HTERT RPE-1 (cell line): ENCODE measurements around the gene RNU1-1.
"Not testable (repeated sequence)": the region's sequence is repeated elsewhere in the genome, so short reads cannot be mapped to it uniquely, and the experiment has no call there.

ENCODE experiments used
- in situ Hi-C: fragments of 300-500 bp; cut with MboI; formaldehyde crosslinking; loops from 4 replicates; pipeline ENCODE4 v1.14.3; 2020; ENCODE audit warnings: low sequenced_read_pairs

The RNU1-1 gene

GRCh38 chr1:16514107-16515055 is at the start of gene RNU1-1:
Gene RNU1-1 (minus strand): TSS chr1:16514285.
- in situ Hi-C loops: not testable (repeated sequence)

GRCh38 chr1:16561035-16561434 is 47.0 kb upstream of the RNU1-1 start:
- in situ Hi-C loops: not testable (repeated sequence)

GRCh38 chr1:16560498-16560897 is 46.4 kb upstream of the RNU1-1 start:
- in situ Hi-C loops: not testable (repeated sequence)

- in situ Hi-C loops: not testable (repeated sequence)
Observed at GRCh38 chr1:16559688-16560087, 45.6 kb upstream of the RNU1-1 start.

- in situ Hi-C loops: not testable (repeated sequence)
Observed at GRCh38 chr1:16557034-16557433, 42.9 kb upstream of the RNU1-1 start.

- in situ Hi-C loops: not testable (repeated sequence)
Observed at GRCh38 chr1:16553244-16553643, 39.2 kb upstream of the RNU1-1 start.

- in situ Hi-C loops: not testable (repeated sequence)
Observed at GRCh38 chr1:16550212-16550918, 36.3 kb upstream of the RNU1-1 start.

- in situ Hi-C loops: not testable (repeated sequence)
Observed at GRCh38 chr1:16549545-16549944, 35.5 kb upstream of the RNU1-1 start.

GRCh38 chr1:16547502-16548241 is 33.6 kb upstream of the RNU1-1 start:
- in situ Hi-C loops: not testable (repeated sequence)

- in situ Hi-C loops: not testable (repeated sequence)
Observed at GRCh38 chr1:16545682-16546095, 31.6 kb upstream of the RNU1-1 start.

GRCh38 chr1:16540421-16540893 is 26.4 kb upstream of the RNU1-1 start:
- in situ Hi-C loops: not testable (repeated sequence)

GRCh38 chr1:16537528-16537927 is 23.4 kb upstream of the RNU1-1 start:
- in situ Hi-C loops: not testable (repeated sequence)

GRCh38 chr1:16536796-16537195 is 22.7 kb upstream of the RNU1-1 start:
- in situ Hi-C loops: not testable (repeated sequence)

- in situ Hi-C loops: not testable (repeated sequence)
Observed at GRCh38 chr1:16535898-16536297, 21.8 kb upstream of the RNU1-1 start.

- in situ Hi-C loops: not testable (repeated sequence)
Observed at GRCh38 chr1:16535487-16535886, 21.4 kb upstream of the RNU1-1 start.

- in situ Hi-C loops: not testable (repeated sequence)
Observed at GRCh38 chr1:16534829-16535456, 20.9 kb upstream of the RNU1-1 start.

- in situ Hi-C loops: not testable (repeated sequence)
Observed at GRCh38 chr1:16534239-16534828, 20.2 kb upstream of the RNU1-1 start.

GRCh38 chr1:16532235-16532991 is 18.3 kb upstream of the RNU1-1 start:
- in situ Hi-C loops: not testable (repeated sequence)

- in situ Hi-C loops: not testable (repeated sequence)
Observed at GRCh38 chr1:16528338-16528737, 14.3 kb upstream of the RNU1-1 start.
